NCI-H526 (cell line): ENCODE measurements around the gene ZBTB7A.

Source experiments
- DNase-seq, 2 experiments: peaks; one replicate each; lab custom pipeline; 2025; lab: John Stamatoyannopoulos, UW

Gene ZBTB7A

GRCh38 chr19:4094291-4094690 lies 27.6 kb upstream of the ZBTB7A start:
- no peak for DNase-seq

- no peak for DNase-seq
These were observed 27.0 kb upstream of the ZBTB7A start for GRCh38 chr19:4093643-4094175.

GRCh38 chr19:4090356-4091220 lies 23.9 kb upstream of the ZBTB7A start:
- no peak for DNase-seq

GRCh38 chr19:4089946-4090345 lies 23.2 kb upstream of the ZBTB7A start:
- DNase-seq = no peak

- no peak for DNase-seq
These were observed 22.8 kb upstream of the ZBTB7A start for GRCh38 chr19:4089400-4089908.

- no peak for DNase-seq
These were observed 22.3 kb upstream of the ZBTB7A start for GRCh38 chr19:4088975-4089374.

GRCh38 chr19:4087787-4088679 lies 21.3 kb upstream of the ZBTB7A start:
- DNase-seq = no peak

GRCh38 chr19:4086411-4086867 lies 19.7 kb upstream of the ZBTB7A start:
- DNase-seq = no peak

GRCh38 chr19:4084547-4084877 lies 17.8 kb upstream of the ZBTB7A start:
- DNase-seq = no peak

GRCh38 chr19:4083677-4084546 lies 17.2 kb upstream of the ZBTB7A start:
- no peak for DNase-seq

- DNase-seq = no peak
These were observed 15.5 kb upstream of the ZBTB7A start for GRCh38 chr19:4082172-4082571.

- no peak for DNase-seq
These were observed 14.9 kb upstream of the ZBTB7A start for GRCh38 chr19:4081441-4082129.

- DNase-seq = no peak
These were observed 13.8 kb upstream of the ZBTB7A start for GRCh38 chr19:4080473-4080872.

GRCh38 chr19:4077800-4078684 lies 11.3 kb upstream of the ZBTB7A start:
- peak in 1 of 2 experiments; percentile 63 for DNase-seq

- DNase-seq = no peak
These were observed 10.3 kb upstream of the ZBTB7A start for GRCh38 chr19:4077007-4077374.

- DNase-seq = no peak
These were observed 8.7 kb upstream of the ZBTB7A start for GRCh38 chr19:4075373-4075772.

GRCh38 chr19:4071610-4072009 lies 4.9 kb upstream of the ZBTB7A start:
- no peak for DNase-seq

GRCh38 chr19:4069331-4069959 lies 2.7 kb upstream of the ZBTB7A start:
- no peak for DNase-seq
